Hepatocyte (in vitro differentiated cells): ENCODE results near the gene FAF1. TPM values are rescaled to one million over a fixed set of nuclear protein-coding genes. Genes with fewer than 3 reads are reported as not detected.
A peak's percentile ranks its signal among the peaks of the same experiment; 100 is the strongest.
"Not testable (repeated sequence)": the region's sequence is repeated elsewhere in the genome, so short reads cannot be mapped to it uniquely, and the experiment has no call there.

ENCODE experiments used
- DNase-seq: peaks from one replicate; pipeline ENCODE4 v3.0.0-alpha.2; 2016; ENCODE audit warnings: low spot score
- H2AFZ ChIP-seq: fragments of 200-600 bp; sonication (generic); 2 replicates; pipeline ENCODE4 v1.6.0; 2016; ENCODE audit warnings: antibody characterized with exemption, mild to moderate bottlenecking
- H3K27ac ChIP-seq: fragments of 200-600 bp; sonication (generic); 2 replicates; pipeline ENCODE4 v1.5.1; 2016; ENCODE audit warnings: mild to moderate bottlenecking
- H3K27me3 ChIP-seq: fragments of 200-600 bp; sonication (generic); 2 replicates; pipeline ENCODE4 v1.6.1; 2016
- H3K36me3 ChIP-seq: fragments of 200-600 bp; sonication (generic); replicated peaks from 2 replicates; pipeline ENCODE4 v1.5.1; 2016; ENCODE audit warnings: low read depth; ENCODE audit not compliant: insufficient read depth
- H3K4me1 ChIP-seq: fragments of 200-600 bp; sonication (generic); 2 replicates; pipeline ENCODE4 v1.5.1; 2016; ENCODE audit warnings: mild to moderate bottlenecking, moderate library complexity; ENCODE audit not compliant: insufficient read depth
- H3K4me2 ChIP-seq: fragments of 200-600 bp; sonication (generic); 2 replicates; pipeline ENCODE4 v1.6.0; 2016
- H3K4me3 ChIP-seq: fragments of 200-600 bp; sonication (generic); 2 replicates; pipeline ENCODE4 v1.5.1; 2016; ENCODE audit warnings: mild to moderate bottlenecking
- H3K79me2 ChIP-seq: fragments of 200-600 bp; sonication (generic); 2 replicates; pipeline ENCODE4 v1.6.0; 2017; ENCODE audit warnings: mild to moderate bottlenecking
- H3K9me2 ChIP-seq: fragments of 200-600 bp; sonication (generic); replicated peaks from 2 replicates; pipeline ENCODE4 v1.6.0; 2017; ENCODE audit warnings: mild to moderate bottlenecking; ENCODE audit not compliant: insufficient read depth
- H3K9me3 ChIP-seq: fragments of 200-600 bp; sonication (generic); 2 replicates; pipeline ENCODE4 v1.5.1; 2016; ENCODE audit warnings: low read depth, mild to moderate bottlenecking
- H4K20me1 ChIP-seq: fragments of 200-600 bp; sonication (generic); 2 replicates; pipeline ENCODE4 v1.6.0; 2016; ENCODE audit warnings: mild to moderate bottlenecking; ENCODE audit not compliant: insufficient read depth, poor library complexity, severe bottlenecking
- EZH2 ChIP-seq: fragments of 200-600 bp; sonication (generic); IDR thresholded peaks from 2 replicates; pipeline ENCODE4 v1.6.1; 2016; ENCODE audit warnings: antibody characterized with exemption, mild to moderate bottlenecking, borderline replicate concordance
- EZH2phosphoT487 ChIP-seq: fragments of 200-600 bp; sonication (generic); IDR thresholded peaks from one replicate; pipeline ENCODE4 v1.6.1; 2018; ENCODE audit warnings: antibody characterized with exemption, mild to moderate bottlenecking, low read depth, moderate library complexity; ENCODE audit not compliant: unreplicated experiment, severe bottlenecking
- WGBS: methylation state at CpG from one replicate; pipeline ENCODE4 v1.1.6; 2016; ENCODE audit warnings: low lambda C conversion rate; ENCODE audit errors: missing lambda C conversion rate; 5-methylcytosine and 5-hydroxymethylcytosine counted together
- polyA plus RNA-seq: library from polyadenylated mRNA; unstranded; fragments of >200 nt; fragmentation: Nextera tagmentation; extraction: Ambion mirVana; gene quantifications from 2 replicates; pipeline ENCODE4 v1.2.1, GENCODE V29; 2016
- total RNA-seq: library from RNA; depleted of rRNA; stranded (reverse); fragments of >200 nt; gene quantifications from 2 replicates; pipeline ENCODE4 v1.2.3, GENCODE V29; 2014
- TF ChIP-seq, protein P1 (sequence below): fragments of 200-600 bp; sonication (generic); IDR thresholded peaks from 2 replicates; pipeline ENCODE4 v1.5.1; 2016; ENCODE audit warnings: antibody characterized with exemption, mild to moderate bottlenecking; ENCODE audit not compliant: poor library complexity

The FAF1 gene
- total RNA-seq, result 35.5 and 54.0 TPM in 2 replicates
- polyA plus RNA-seq, result 25.7 and 36.2 TPM in 2 replicates

DNA sequence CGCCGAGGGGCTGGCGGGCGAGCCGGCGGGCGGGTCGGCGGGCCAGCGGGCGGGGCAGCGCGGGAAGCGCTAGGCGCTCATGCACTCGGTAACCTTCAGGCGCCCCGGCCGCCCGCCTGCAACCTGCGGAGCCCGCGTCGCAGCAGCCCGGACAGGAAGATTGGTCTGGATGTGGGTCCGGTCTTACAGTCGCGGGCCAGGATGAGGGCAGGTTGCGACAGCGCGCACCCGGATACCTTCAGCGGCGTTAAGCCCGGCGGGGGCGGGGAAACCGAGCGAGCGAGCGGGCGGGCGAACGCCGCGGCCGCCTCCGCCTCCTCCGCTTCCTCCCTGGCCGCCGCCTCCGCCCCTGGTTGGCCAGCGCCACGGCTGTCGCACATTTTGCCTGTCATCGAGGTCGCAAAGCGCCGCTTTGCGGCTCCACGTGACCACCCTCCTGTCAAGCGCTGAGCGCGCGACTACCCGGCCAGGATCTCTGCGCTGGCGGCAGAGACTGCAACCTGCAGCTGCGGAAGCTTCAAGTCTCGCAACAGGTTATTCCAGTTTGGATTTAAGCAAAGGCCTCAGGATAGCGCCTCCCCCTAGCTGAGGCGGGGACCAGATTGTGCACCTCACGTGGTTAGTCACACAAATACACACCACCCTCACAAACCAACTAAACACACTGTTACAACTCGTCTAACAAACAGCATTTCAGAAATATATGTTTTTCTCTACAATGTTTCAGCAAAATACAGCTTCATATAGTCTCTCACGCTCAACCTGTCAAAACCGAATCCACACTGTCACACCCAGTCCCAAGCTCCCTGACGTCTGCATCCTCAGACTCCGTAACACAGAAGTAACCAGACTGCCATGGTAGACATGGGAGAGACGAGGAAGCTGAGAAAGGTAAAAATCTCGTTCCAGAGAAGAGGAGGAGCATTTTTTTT, at the start of gene FAF1:
Gene FAF1 (minus strand): TSS at position 355 of the 932 bp plus-strand sequence. CDS start 456 bp downstream, outside the sequence.
- H3K4me2 ChIP-seq, result peak within 1 kb of the TSS; percentile 90
- H3K27me3 ChIP-seq, result peaks cover 6% of the 10 kb centered on the region
- TF ChIP-seq, protein P1, sequence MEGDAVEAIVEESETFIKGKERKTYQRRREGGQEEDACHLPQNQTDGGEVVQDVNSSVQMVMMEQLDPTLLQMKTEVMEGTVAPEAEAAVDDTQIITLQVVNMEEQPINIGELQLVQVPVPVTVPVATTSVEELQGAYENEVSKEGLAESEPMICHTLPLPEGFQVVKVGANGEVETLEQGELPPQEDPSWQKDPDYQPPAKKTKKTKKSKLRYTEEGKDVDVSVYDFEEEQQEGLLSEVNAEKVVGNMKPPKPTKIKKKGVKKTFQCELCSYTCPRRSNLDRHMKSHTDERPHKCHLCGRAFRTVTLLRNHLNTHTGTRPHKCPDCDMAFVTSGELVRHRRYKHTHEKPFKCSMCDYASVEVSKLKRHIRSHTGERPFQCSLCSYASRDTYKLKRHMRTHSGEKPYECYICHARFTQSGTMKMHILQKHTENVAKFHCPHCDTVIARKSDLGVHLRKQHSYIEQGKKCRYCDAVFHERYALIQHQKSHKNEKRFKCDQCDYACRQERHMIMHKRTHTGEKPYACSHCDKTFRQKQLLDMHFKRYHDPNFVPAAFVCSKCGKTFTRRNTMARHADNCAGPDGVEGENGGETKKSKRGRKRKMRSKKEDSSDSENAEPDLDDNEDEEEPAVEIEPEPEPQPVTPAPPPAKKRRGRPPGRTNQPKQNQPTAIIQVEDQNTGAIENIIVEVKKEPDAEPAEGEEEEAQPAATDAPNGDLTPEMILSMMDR, result peak; percentile 14
- no peak for TF ChIP-seq EZH2phosphoT487
- no peaks in the 10 kb centered on the region for H3K9me3 ChIP-seq
- WGBS, result under 1% methylated on average over 42 of the region's 80 CpGs
- H4K20me1 ChIP-seq, result no peaks in the 10 kb centered on the region
- DNase-seq, result peak; percentile 98
- no peaks in the 10 kb centered on the region for H3K36me3 ChIP-seq
- H3K27ac ChIP-seq, result peak within 1 kb of the TSS; percentile 84
- H3K79me2 ChIP-seq, result peaks cover 41% of the 10 kb centered on the region
- H3K4me3 ChIP-seq, result peak within 1 kb of the TSS; percentile 94
- H2AFZ ChIP-seq, result peak within 1 kb of the TSS; percentile 92
- H3K4me1 ChIP-seq, result peaks cover 8% of the 10 kb centered on the region
- no peaks in the 10 kb centered on the region for H3K9me2 ChIP-seq

DNA sequence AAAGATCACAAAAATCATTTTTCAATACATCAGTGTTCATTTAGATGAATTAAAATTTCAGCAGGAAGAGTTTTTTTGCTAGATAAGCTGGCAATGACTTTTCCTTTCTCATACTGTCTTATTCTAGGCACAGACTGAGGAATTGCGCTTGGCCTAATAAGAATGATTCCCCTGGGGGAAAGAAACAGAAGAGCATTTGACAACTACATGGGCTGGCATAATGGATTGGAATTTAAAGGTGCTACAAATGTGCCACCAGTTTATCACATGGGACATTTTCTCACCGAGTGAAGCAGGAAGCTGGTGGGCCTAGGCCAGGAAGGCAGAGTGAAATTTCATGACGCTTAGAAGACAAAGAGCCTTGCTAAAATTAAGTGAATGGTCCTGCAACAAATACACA, 49.3 kb upstream of the FAF1 start:
- Histone ChIP-seq H3K79me2 (no peaks in the 10 kb centered on the region), H3K4me3 (no peak overlapping the region), H4K20me1 (no peaks in the 10 kb centered on the region), H3K9me2 (no peaks in the 10 kb centered on the region), H3K4me1 (no peaks in the 10 kb centered on the region), H3K27ac (no peak overlapping the region), H3K4me2 (no peak overlapping the region), H3K36me3 (no peaks in the 10 kb centered on the region), H3K9me3 (no peaks in the 10 kb centered on the region), H2AFZ (no peak overlapping the region), H3K27me3 (no peaks in the 10 kb centered on the region)
- WGBS, result 84% methylated on average over 3 of the region's 3 CpGs
- DNase-seq, result no peak
- TF ChIP-seq, protein P1, result no peak
- no peak for TF ChIP-seq EZH2
- no peak for TF ChIP-seq EZH2phosphoT487

DNA sequence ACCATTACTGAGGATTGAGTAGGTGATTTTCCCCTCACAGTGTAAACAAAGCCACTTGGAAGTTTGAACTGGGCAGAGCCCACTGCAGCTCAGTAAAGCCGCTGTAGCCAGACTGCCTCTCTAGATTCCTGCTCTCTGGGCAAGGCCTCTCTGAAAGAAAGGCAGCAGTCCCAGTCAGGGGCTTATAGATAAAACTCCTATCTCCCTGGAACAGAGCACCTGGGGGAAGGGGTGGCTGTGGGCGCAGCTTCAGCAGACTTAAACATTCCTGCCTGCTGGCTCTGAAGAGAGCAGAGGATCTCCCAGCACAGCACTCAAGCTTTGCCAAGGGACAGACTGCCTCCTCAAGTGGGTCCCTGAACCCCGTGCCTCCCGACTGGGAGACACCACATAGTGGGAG, 45.5 kb upstream of the FAF1 start:
- not testable (repeated sequence) for H2AFZ ChIP-seq, H3K79me2 ChIP-seq, H3K4me3 ChIP-seq, H3K9me3 ChIP-seq, H3K4me2 ChIP-seq, H4K20me1 ChIP-seq, H3K9me2 ChIP-seq, H3K36me3 ChIP-seq, H3K4me1 ChIP-seq, H3K27ac ChIP-seq, H3K27me3 ChIP-seq, DNase-seq
- 55% methylated on average over 4 of the region's 4 CpGs for WGBS

DNA sequence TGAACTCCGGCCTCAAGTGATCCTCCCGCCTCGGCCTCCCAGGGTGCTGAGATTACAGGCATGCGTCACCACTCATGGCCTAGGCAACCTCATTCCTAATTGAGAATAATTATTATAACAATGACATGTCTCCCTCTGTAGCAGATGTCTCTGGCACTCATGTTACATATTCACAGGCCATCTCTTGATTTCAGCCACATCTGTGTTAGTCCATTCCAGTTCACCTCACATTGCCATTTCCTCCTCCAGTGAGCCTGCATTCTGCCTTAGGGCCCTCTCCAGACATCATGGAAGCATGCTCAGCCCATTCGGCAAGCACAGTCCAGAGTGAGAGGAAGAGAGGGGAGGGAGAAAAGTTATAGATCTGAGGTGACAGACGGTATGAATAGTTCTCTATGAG, 42.4 kb upstream of the FAF1 start:
- Histone ChIP-seq H3K27me3 (no peaks in the 10 kb centered on the region), H3K4me1 (no peaks in the 10 kb centered on the region), H3K79me2 (no peaks in the 10 kb centered on the region), H3K9me3 (no peaks in the 10 kb centered on the region), H3K9me2 (no peaks in the 10 kb centered on the region), H3K27ac (no peak overlapping the region), H4K20me1 (no peaks in the 10 kb centered on the region), H3K36me3 (no peaks in the 10 kb centered on the region), H3K4me2 (no peak overlapping the region), H3K4me3 (no peak overlapping the region), H2AFZ (no peak overlapping the region)
- WGBS, result 90% methylated on average over 6 of the region's 6 CpGs
- TF ChIP-seq EZH2, result no peak
- TF ChIP-seq, protein P1, result no peak
- TF ChIP-seq EZH2phosphoT487, result no peak
- no peak for DNase-seq
